Liver (tissue), 3 donors: ENCODE results near the gene MYCBPAP.

Experiments used
- CTCF ChIP-seq: fragments of 150-350 bp; IDR thresholded peaks from 2 replicates; pipeline ENCODE4 v1.5.1; 2017; ENCODE audit warnings: improper control_type of control experiment, low read depth, low read length; ENCODE audit not compliant: missing input control
- EGR1 ChIP-seq, 2 donors: IDR thresholded peaks; 2 replicates each; pipeline ENCODE4 v1.6.1; 2016 to 2018; ENCODE audit warnings: antibody characterized with exemption in 2 of 2, low read depth in 2 of 2
- FOXA1 ChIP-seq: IDR thresholded peaks from 2 replicates; pipeline ENCODE4 v1.6.1; 2016; ENCODE audit warnings: antibody characterized with exemption
- GABPA ChIP-seq, 2 donors: IDR thresholded peaks in 1 of 2; conservative IDR thresholded peaks in 1 of 2; 2 replicates each; pipeline ENCODE4 v1.6.1; 2016; ENCODE audit warnings: antibody characterized with exemption in 2 of 2, mild to moderate bottlenecking in 1 of 2, moderate library complexity in 1 of 2
- HNF4A ChIP-seq, 2 donors: conservative IDR thresholded peaks; 2 replicates each; pipeline ENCODE4 v1.6.1; 2016; ENCODE audit warnings: antibody characterized with exemption in 2 of 2, mild to moderate bottlenecking in 2 of 2
- JUND ChIP-seq, 2 donors: IDR thresholded peaks; 2 replicates each; pipeline ENCODE4 v1.6.1; 2016; ENCODE audit warnings: antibody characterized with exemption in 2 of 2
- MAX ChIP-seq: IDR thresholded peaks from 2 replicates; pipeline ENCODE4 v1.6.1; 2016; ENCODE audit warnings: antibody characterized with exemption
- RAD21 ChIP-seq, 2 donors: IDR thresholded peaks; 2 replicates each; pipeline ENCODE4 v1.6.1; 2016; ENCODE audit warnings: antibody characterized with exemption in 2 of 2, mild to moderate bottlenecking in 2 of 2
- REST ChIP-seq: IDR thresholded peaks from 2 replicates; pipeline ENCODE4 v1.6.1; 2016; ENCODE audit warnings: antibody characterized with exemption, mild to moderate bottlenecking
- RXRA ChIP-seq, 2 donors: IDR thresholded peaks; 2 replicates each; pipeline ENCODE4 v1.6.1; 2017 to 2018; ENCODE audit warnings: antibody characterized with exemption in 2 of 2, mild to moderate bottlenecking in 1 of 2
- SP1 ChIP-seq: IDR thresholded peaks from 2 replicates; pipeline ENCODE4 v1.6.1; 2018; ENCODE audit warnings: antibody characterized with exemption, mild to moderate bottlenecking
- TAF1 ChIP-seq: conservative IDR thresholded peaks from 2 replicates; pipeline ENCODE4 v1.6.1; 2016; ENCODE audit warnings: antibody characterized with exemption, mild to moderate bottlenecking
- YY1 ChIP-seq: IDR thresholded peaks from 2 replicates; pipeline ENCODE4 v1.6.1; 2016; ENCODE audit warnings: antibody characterized with exemption, mild to moderate bottlenecking
- donor health status: healthy.
- donor health status: healthy.

GRCh38 chr17:50477976-50478375 is 30.3 kb upstream of the MYCBPAP start:
- TF ChIP-seq CTCF (no peak), REST (no peak), MAX (no peak), EGR1 (IDR thresholded peaks at IDR 0.05; ENCODE audit: low read depth in 2 of 2) (no peak), RAD21 (IDR thresholded peaks at IDR 0.05) (no peak), JUND (IDR thresholded peaks at IDR 0.05) (no peak), TAF1 (no peak), GABPA (IDR thresholded peaks at IDR 0.05 in 1 of 2, conservative IDR thresholded peaks at IDR 0.05 in 1 of 2) (no peak), SP1 (no peak), YY1 (no peak), HNF4A (conservative IDR thresholded peaks at IDR 0.05) (no peak), FOXA1 (no peak), RXRA (IDR thresholded peaks at IDR 0.05) (no peak)
